ENCODE measurements around the gene ZSWIM8. TPM values are rescaled to one million over a fixed set of nuclear protein-coding genes. Genes with fewer than 3 reads are reported as not detected.

The ZSWIM8 gene
- total RNA-seq, 1 donor from 2014 or later: 131 TPM

DNA sequence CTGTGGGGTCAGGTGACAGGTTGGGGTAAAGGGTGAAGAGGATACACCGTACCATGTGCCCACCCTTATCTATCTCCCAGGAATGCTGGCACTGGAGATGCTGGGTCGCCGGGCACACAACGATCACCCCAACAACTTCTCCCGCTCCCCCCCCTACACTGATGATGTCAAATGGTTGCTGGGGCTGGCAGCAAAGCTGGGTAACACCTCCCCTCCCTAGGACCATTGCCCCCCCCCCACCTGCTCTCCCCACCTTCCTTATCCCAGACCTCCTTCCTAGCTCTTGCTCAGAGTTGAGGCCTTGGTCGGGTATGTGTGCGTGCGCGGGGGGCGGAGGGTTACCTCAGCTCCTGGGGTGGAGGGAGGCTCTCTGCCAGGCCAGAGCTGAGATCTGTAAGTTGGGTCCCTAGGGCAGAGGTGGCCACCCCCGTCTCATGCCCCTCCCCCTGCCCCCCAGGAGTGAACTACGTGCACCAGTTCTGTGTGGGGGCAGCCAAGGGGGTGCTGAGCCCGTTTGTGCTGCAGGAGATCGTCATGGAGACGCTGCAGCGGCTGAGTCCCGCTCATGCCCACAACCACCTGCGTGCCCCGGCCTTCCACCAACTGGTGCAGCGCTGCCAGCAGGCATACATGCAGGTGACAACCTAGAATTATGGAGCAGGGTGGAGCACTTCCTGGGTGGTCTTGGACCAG is 15.3 kb downstream of the ZSWIM8 start:
- Mint-ChIP-seq H3K27me3 (ENCODE audit: low read depth) (no peaks in the 10 kb centered on the region), H3K36me3 (peaks cover 28% of the 10 kb centered on the region), H3K9me3 (no peaks in the 10 kb centered on the region), H3K4me3 (no peak overlapping the region), H3K27ac (no peak overlapping the region), H3K4me1 (no peaks in the 10 kb centered on the region)
- DNase-seq (ENCODE audit: low spot score in 2 of 2, unreplicated experiment in 2 of 2): no peak
- TF ChIP-seq, protein P1, sequence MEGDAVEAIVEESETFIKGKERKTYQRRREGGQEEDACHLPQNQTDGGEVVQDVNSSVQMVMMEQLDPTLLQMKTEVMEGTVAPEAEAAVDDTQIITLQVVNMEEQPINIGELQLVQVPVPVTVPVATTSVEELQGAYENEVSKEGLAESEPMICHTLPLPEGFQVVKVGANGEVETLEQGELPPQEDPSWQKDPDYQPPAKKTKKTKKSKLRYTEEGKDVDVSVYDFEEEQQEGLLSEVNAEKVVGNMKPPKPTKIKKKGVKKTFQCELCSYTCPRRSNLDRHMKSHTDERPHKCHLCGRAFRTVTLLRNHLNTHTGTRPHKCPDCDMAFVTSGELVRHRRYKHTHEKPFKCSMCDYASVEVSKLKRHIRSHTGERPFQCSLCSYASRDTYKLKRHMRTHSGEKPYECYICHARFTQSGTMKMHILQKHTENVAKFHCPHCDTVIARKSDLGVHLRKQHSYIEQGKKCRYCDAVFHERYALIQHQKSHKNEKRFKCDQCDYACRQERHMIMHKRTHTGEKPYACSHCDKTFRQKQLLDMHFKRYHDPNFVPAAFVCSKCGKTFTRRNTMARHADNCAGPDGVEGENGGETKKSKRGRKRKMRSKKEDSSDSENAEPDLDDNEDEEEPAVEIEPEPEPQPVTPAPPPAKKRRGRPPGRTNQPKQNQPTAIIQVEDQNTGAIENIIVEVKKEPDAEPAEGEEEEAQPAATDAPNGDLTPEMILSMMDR (IDR thresholded peaks at IDR 0.05; ENCODE audit: unreplicated experiment): no peak

DNA sequence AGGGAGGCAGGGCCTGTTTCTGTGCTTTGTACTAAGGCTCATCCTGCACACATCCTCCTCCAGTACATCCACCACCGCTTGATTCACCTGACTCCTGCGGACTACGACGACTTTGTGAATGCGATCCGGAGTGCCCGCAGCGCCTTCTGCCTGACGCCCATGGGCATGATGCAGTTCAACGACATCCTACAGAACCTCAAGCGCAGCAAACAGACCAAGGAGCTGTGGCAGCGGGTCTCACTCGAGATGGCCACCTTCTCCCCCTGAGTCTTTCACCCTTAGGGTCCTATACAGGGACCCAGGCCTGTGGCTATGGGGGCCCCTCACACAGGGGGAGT is 15.8 kb downstream of the ZSWIM8 start:
- TF ChIP-seq, protein P1 (IDR thresholded peaks at IDR 0.05; ENCODE audit: unreplicated experiment): no peak
- Mint-ChIP-seq H3K36me3 (peaks cover 32% of the 10 kb centered on the region), H3K27me3 (ENCODE audit: low read depth) (no peaks in the 10 kb centered on the region), H3K27ac (no peak overlapping the region), H3K4me1 (no peaks in the 10 kb centered on the region), H3K9me3 (no peaks in the 10 kb centered on the region), H3K4me3 (no peak overlapping the region)
- no peak for DNase-seq (ENCODE audit: low spot score in 2 of 2, unreplicated experiment in 2 of 2)

DNA sequence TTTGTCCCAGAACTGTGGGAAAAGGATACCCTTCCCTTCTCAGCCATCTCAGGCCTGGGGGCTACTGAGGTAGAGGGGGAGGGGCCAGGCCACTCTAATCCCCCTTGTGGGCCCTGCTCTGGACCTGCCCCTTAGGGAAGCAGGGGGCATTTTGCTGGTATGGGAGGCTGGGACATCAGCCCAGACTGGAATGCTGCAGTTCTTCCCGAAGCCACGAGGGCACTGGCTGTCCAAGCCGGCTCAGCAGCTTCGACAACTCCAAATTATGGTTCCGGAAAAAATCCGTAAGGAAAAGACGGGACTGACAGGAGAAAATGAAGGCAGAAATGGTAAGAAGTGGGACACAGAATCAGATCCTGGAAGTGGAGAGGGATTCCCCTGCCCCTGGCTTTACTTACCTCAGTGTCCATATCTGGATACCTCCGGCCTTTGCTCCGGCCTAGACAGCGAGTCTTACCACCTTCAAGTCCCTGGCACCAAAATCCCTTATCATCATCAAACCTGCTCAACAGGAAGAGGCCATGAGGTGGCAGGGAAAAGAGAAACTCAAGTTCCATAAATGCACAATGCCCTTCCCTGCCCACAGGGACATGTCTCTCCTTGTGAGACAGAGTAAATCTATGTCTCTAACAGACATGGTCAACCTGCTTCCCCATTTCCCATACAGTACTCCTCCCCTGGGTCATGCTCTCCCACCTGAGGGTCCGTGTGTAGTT is 17.0 kb downstream of the ZSWIM8 start:
- TF ChIP-seq, protein P1 (IDR thresholded peaks at IDR 0.05; ENCODE audit: unreplicated experiment): no peak
- no peak for DNase-seq (ENCODE audit: low spot score in 2 of 2, unreplicated experiment in 2 of 2)

DNA sequence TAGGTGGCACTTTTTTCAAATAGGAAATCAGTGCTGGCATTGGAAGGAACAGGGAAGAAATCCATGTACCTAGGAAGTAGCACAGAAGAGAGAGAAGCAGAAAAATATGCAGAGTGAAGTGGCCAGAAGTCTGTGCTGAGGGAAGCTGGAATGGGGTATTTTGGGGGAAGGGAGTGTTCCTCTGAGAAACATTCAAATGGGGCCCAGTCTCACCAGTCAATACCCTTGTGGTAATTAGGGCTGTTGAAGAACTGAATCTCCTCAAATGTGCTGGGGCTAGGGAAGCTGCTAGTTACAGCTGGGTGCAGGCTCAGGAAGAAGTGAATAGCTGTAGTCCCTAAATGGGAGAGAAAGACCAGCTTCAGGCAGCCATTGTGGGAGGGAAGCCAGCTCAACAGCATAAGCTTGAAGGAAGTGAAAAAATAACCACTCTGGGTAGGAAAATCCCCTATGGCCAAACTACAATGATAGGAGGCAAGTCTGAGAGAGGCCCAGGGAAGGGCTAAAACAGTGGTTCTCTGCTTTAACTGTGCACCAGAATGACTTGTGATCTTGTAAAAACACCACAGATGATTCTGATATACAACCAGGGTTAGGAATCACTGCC is 18.4 kb downstream of the ZSWIM8 start:
- Mint-ChIP-seq H3K36me3 (peaks cover 38% of the 10 kb centered on the region), H3K4me1 (no peaks in the 10 kb centered on the region), H3K9me3 (no peaks in the 10 kb centered on the region), H3K4me3 (no peak overlapping the region), H3K27me3 (ENCODE audit: low read depth) (no peaks in the 10 kb centered on the region), H3K27ac (no peak overlapping the region)
- no peak for DNase-seq (ENCODE audit: low spot score in 2 of 2, unreplicated experiment in 2 of 2)
- TF ChIP-seq, protein P1 (IDR thresholded peaks at IDR 0.05; ENCODE audit: unreplicated experiment): no peak

More for the DNA sequence above, 17.0 kb downstream of the ZSWIM8 start:
- no peaks in the 10 kb centered on the region for H3K27me3 Mint-ChIP-seq (ENCODE audit: low read depth)
- no peaks in the 10 kb centered on the region for H3K4me1 Mint-ChIP-seq
- peaks cover 36% of the 10 kb centered on the region for H3K36me3 Mint-ChIP-seq
- H3K27ac Mint-ChIP-seq: no peak overlapping the region
- H3K4me3 Mint-ChIP-seq: no peak overlapping the region
- no peaks in the 10 kb centered on the region for H3K9me3 Mint-ChIP-seq

DNA sequence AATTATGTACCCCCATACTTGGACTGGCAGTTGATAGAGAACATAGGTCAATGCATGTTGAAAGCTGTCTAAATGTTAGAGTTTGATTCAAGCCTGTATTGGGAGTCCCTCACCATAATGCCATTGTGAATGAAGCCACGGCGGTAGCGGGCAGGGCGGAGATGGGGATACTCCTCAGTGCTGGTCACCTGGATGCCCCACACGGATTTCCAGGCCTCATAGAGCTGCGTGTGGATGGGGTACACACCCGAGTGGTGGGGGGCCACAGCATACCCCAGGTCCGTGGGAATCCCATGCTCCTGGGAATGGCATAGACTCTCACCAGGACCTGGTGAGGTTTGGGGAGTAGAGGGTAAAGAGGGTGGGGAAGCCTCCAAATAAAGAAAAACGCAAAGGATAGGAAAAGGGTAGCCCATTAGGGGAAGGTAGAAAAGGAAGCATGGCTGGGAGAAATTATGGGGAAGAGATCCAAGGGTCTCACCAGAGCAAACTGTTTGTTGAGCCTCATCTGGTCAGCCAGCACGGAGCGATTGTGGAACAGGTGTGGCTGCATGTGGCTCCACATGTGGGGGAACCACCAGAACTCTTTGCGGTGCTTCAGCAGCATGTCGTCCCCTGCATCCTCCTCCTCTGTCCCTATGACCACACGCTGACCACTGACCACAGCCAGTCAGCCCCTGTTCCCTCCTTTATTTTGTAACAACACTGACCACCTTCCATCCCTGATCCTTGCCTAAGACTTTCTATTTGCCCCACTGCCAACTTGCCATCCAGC is 21.0 kb downstream of the ZSWIM8 start:
- peaks cover 4% of the 10 kb centered on the region for H3K4me1 Mint-ChIP-seq
- no peak overlapping the region for H3K4me3 Mint-ChIP-seq
- H3K27me3 Mint-ChIP-seq (ENCODE audit: low read depth): no peaks in the 10 kb centered on the region
- no peaks in the 10 kb centered on the region for H3K9me3 Mint-ChIP-seq
- TF ChIP-seq, protein P1 (IDR thresholded peaks at IDR 0.05; ENCODE audit: unreplicated experiment): no peak
- no peak for DNase-seq (ENCODE audit: low spot score in 2 of 2, unreplicated experiment in 2 of 2)
- peaks cover 35% of the 10 kb centered on the region for H3K36me3 Mint-ChIP-seq
- H3K27ac Mint-ChIP-seq: no peak overlapping the region

Data from mesothelial cell of epicardium (in vitro differentiated cells).